HG03064 (cell line): ENCODE data around the gene KRTAP9-2.
"Not testable (repeated sequence)": the region's sequence is repeated elsewhere in the genome, so short reads cannot be mapped to it uniquely, and the experiment has no call there.

Experiments used
- ATAC-seq: cut with Tn5 transposase; IDR thresholded peaks from one replicate; pipeline ENCODE4 v1.9.1; 2021; ENCODE audit warnings: low read depth; ENCODE audit not compliant: unreplicated experiment

KRTAP9-2 gene

GRCh38 chr17:41226598-41227095 lies at the start of gene KRTAP9-2:
KRTAP9-2 (plus strand) TSS chr17:41226648; CDS start chr17:41226655, 7 bp downstream.
- not testable (repeated sequence) for ATAC-seq

- no peak for ATAC-seq
Observed at GRCh38 chr17:41176744-41177387, 49.6 kb upstream of the KRTAP9-2 start.

GRCh38 chr17:41177727-41178271 lies 48.6 kb upstream of the KRTAP9-2 start, which contains the start of gene KRTAP4-2:
KRTAP4-2 (minus strand) TSS chr17:41178221; CDS start chr17:41178164, 57 bp downstream.
- ATAC-seq = no peak

- ATAC-seq = no peak
Observed at GRCh38 chr17:41178341-41178740, 48.1 kb upstream of the KRTAP9-2 start.

- ATAC-seq = no peak
Observed at GRCh38 chr17:41178843-41179616, 47.4 kb upstream of the KRTAP9-2 start.

- no peak for ATAC-seq
Observed at GRCh38 chr17:41184480-41184961, 41.9 kb upstream of the KRTAP9-2 start, which contains the start of gene KRTAP4-1. KRTAP4-1 (minus strand) TSS chr17:41184911; CDS start chr17:41184854, 57 bp downstream.

GRCh38 chr17:41185001-41185400 lies 41.4 kb upstream of the KRTAP9-2 start:
- no peak for ATAC-seq

- ATAC-seq = no peak
Observed at GRCh38 chr17:41186872-41187271, 39.6 kb upstream of the KRTAP9-2 start.

- ATAC-seq = not testable (repeated sequence)
Observed at GRCh38 chr17:41189837-41190318, 36.6 kb upstream of the KRTAP9-2 start, which contains the start of gene KRTAP9-1. KRTAP9-1 (plus strand) TSS chr17:41189887; CDS start chr17:41189887, 0 bp downstream.

- ATAC-seq = no peak
Observed at GRCh38 chr17:41190328-41190727, 36.1 kb upstream of the KRTAP9-2 start.

- no peak for ATAC-seq
Observed at GRCh38 chr17:41196068-41196467, 30.4 kb upstream of the KRTAP9-2 start.

- no peak for ATAC-seq
Observed at GRCh38 chr17:41199421-41200078, 26.9 kb upstream of the KRTAP9-2 start.

GRCh38 chr17:41211845-41212466 lies 14.5 kb upstream of the KRTAP9-2 start:
- no peak for ATAC-seq

- no peak for ATAC-seq
Observed at GRCh38 chr17:41212524-41213169, 13.8 kb upstream of the KRTAP9-2 start.

GRCh38 chr17:41215681-41216080 lies 10.8 kb upstream of the KRTAP9-2 start:
- no peak for ATAC-seq

GRCh38 chr17:41223821-41224220 lies 2.6 kb upstream of the KRTAP9-2 start:
- ATAC-seq = no peak

- no peak for ATAC-seq
Observed at GRCh38 chr17:41226051-41226450, 397 bp upstream of the KRTAP9-2 start.

- no peak for ATAC-seq
Observed at GRCh38 chr17:41230094-41230493, 3.6 kb downstream of the KRTAP9-2 start.

- no peak for ATAC-seq
Observed at GRCh38 chr17:41231731-41232130, 5.3 kb downstream of the KRTAP9-2 start.
